ENCODE data around the gene OPN4. TPM values are rescaled to one million over a fixed set of nuclear protein-coding genes. Genes with fewer than 3 reads are reported as not detected.

Gene OPN4
- total and polyA plus RNA-seq, 2 donors (not counting 3 experiments of a cell fraction or from before 2014, with no cell fraction given), result not detected

DNA sequence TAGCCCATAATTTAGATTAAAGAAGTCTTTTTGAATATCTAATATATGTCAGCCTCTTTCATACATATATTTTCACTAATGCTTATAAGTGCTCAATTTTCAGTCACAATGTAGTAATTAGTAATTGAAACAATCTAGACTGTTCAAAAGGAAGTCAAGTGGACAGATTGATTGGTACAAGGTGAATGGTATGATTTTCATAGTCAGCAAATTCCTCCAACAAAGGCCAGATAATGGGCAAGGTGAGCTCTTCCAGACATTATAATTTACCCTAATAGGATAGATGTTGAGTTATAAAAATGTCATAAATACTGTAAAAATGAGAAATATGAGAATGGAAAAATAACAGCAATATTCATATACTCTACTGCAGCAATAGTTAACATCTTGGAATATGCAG, 44.4 kb upstream of the OPN4 start:
- H2AFZ ChIP-seq (ENCODE audit: low read depth, low read length), result no peak overlapping the region
- H3K27ac ChIP-seq (ENCODE audit: insufficient read depth, low read depth, low read length), result no peak overlapping the region
- H3K9me1 ChIP-seq (replicated peaks; ENCODE audit: control insufficient read depth, extremely low read depth, insufficient read depth, low read length), result no peaks in the 10 kb centered on the region
- FAIRE-seq (no peak), DNase-seq (ENCODE audit: low read depth, low spot score) (no peak)
- dilution Hi-C loops (cut with MboI; ENCODE audit: extremely low pct_ligation_motif_present, low sequenced_read_pairs) (no loop called here), intact Hi-C loops (cut with micrococcal nuclease) (no loop called here)
- H3K79me2 ChIP-seq (ENCODE audit: control insufficient read depth, insufficient read depth, low read length), result no peaks in the 10 kb centered on the region
- ChIA-PET POLR2A (no interaction called here), CTCF (interaction anchor here (0.7 kb wide), 1 partner anchor 24 kb away, joined by 3 read pairs; no protein-coding TSS in a partner anchor)
- no peaks in the 10 kb centered on the region for H3K9me3 ChIP-seq (replicated peaks; ENCODE audit: control insufficient read depth, insufficient read depth, low read length)
- H4K20me1 ChIP-seq (replicated peaks; ENCODE audit: control insufficient read depth, extremely low read depth, insufficient read depth, low read length), result no peaks in the 10 kb centered on the region
- no TSS peak for BruUV-seq (replicated peaks)
- H3K27me3 ChIP-seq (ENCODE audit: control insufficient read depth in 2 of 2, insufficient read depth in 2 of 2, low read length in 2 of 2), result no peaks in the 10 kb centered on the region
- H3K9ac ChIP-seq (replicated peaks; ENCODE audit: extremely low read depth, insufficient read depth, low read length), result no peak overlapping the region
- H3K4me3 ChIP-seq (replicated peaks in 1 of 3; ENCODE audit: insufficient read depth in 1 of 3, low read depth in 1 of 3, low read length in 3 of 3), result no peak overlapping the region
- H3K36me3 ChIP-seq (ENCODE audit: control insufficient read depth in 2 of 2, extremely low read depth in 1 of 2, insufficient read depth in 2 of 2, low read length in 2 of 2), result no peaks in the 10 kb centered on the region
- no peaks in the 10 kb centered on the region for H3K4me1 ChIP-seq (ENCODE audit: control insufficient read depth, extremely low read depth, insufficient read depth, low read length)
- no peak for TF ChIP-seq EZH2 (IDR thresholded peaks at IDR 0.05; ENCODE audit: borderline replicate concordance, low read depth, low read length, severe bottlenecking)
- TF ChIP-seq, protein P1, sequence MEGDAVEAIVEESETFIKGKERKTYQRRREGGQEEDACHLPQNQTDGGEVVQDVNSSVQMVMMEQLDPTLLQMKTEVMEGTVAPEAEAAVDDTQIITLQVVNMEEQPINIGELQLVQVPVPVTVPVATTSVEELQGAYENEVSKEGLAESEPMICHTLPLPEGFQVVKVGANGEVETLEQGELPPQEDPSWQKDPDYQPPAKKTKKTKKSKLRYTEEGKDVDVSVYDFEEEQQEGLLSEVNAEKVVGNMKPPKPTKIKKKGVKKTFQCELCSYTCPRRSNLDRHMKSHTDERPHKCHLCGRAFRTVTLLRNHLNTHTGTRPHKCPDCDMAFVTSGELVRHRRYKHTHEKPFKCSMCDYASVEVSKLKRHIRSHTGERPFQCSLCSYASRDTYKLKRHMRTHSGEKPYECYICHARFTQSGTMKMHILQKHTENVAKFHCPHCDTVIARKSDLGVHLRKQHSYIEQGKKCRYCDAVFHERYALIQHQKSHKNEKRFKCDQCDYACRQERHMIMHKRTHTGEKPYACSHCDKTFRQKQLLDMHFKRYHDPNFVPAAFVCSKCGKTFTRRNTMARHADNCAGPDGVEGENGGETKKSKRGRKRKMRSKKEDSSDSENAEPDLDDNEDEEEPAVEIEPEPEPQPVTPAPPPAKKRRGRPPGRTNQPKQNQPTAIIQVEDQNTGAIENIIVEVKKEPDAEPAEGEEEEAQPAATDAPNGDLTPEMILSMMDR (IDR thresholded peaks at IDR 0.05; ENCODE audit: extremely low read depth in 1 of 2, insufficient read depth in 1 of 2, low read depth in 1 of 2, low read length in 2 of 2), result no peak
- TF ChIP-seq POLR2A (IDR thresholded peaks at IDR 0.05; ENCODE audit: low read depth, low read length), result no peak
- TF ChIP-seq FOS (IDR thresholded peaks at IDR 0.05; ENCODE audit: borderline replicate concordance, insufficient read depth, low read length), result no peak
- no peak for TF ChIP-seq POLR2AphosphoS5 (IDR thresholded peaks at IDR 0.05; ENCODE audit: insufficient read depth, low read depth, low read length)
- TF ChIP-seq MYC (IDR thresholded peaks at IDR 0.05; ENCODE audit: low read depth, low read length), result no peak
- TF ChIP-seq, protein P2, sequence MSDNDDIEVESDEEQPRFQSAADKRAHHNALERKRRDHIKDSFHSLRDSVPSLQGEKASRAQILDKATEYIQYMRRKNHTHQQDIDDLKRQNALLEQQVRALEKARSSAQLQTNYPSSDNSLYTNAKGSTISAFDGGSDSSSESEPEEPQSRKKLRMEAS (IDR thresholded peaks at IDR 0.05; ENCODE audit: insufficient read depth, insufficient read length), result no peak
- no peak for TF ChIP-seq JUN (IDR thresholded peaks at IDR 0.05; ENCODE audit: borderline replicate concordance, insufficient read depth, insufficient read length, low read depth)
- no peak for TF ChIP-seq GATA2 (IDR thresholded peaks at IDR 0.05; ENCODE audit: insufficient read depth, insufficient read length, low read depth, low read length)
- H3K4me2 ChIP-seq (ENCODE audit: insufficient read depth, low read length), result no peak overlapping the region

All from endothelial cell of umbilical vein (primary cell).